CD14-positive monocyte (primary cell): ENCODE data around the gene CDRT4. TPM values are rescaled to one million over a fixed set of nuclear protein-coding genes. Genes with fewer than 3 reads are reported as not detected.

Source experiments
- DNase-seq, 3 donors: peaks; one replicate each; pipeline ENCODE4 v3.0.0-alpha.2; 2011 to 2022
- H2AFZ ChIP-seq: 2 replicates; pipeline ENCODE4 v1.6.0; 2012; ENCODE audit warnings: mild to moderate bottlenecking, low read depth, low read length, inconsistent platforms; ENCODE audit not compliant: insufficient read depth, poor library complexity, severe bottlenecking
- H3K27ac ChIP-seq, 2 donors: 1 replicate in 1 of 2; 2 replicates in 1 of 2; pipeline ENCODE4 v1.5.1; 2012 to 2013; ENCODE audit warnings: low read length in 2 of 2, control low read depth in 1 of 2, inconsistent platforms in 1 of 2, low read depth in 1 of 2, mild to moderate bottlenecking in 1 of 2
- H3K27me3 ChIP-seq, 2 donors: one replicate each; pipeline versions ENCODE4 v1.6.0 to v1.6.1; 2011 to 2013; ENCODE audit warnings: low read length in 2 of 2; ENCODE audit not compliant: control insufficient read depth in 2 of 2, insufficient read depth in 2 of 2
- H3K36me3 ChIP-seq, 2 donors: replicated peaks in 1 of 2; 1 replicate in 1 of 2; 2 replicates in 1 of 2; pipeline versions ENCODE4 v1.5.1 to v1.6.1; 2012 to 2013; ENCODE audit warnings: low read length in 2 of 2, control low read depth in 1 of 2, inconsistent platforms in 1 of 2, mild to moderate bottlenecking in 1 of 2; ENCODE audit not compliant: insufficient read depth in 2 of 2, control insufficient read depth in 1 of 2
- H3K4me1 ChIP-seq, 2 donors: 1 replicate in 1 of 2; 2 replicates in 1 of 2; pipeline versions ENCODE4 v1.5.1 to v1.6.1; 2012 to 2013; ENCODE audit warnings: low read length in 2 of 2, control low read depth in 1 of 2, inconsistent platforms in 1 of 2, mild to moderate bottlenecking in 1 of 2, moderate library complexity in 1 of 2; ENCODE audit not compliant: insufficient read depth in 2 of 2, control insufficient read depth in 1 of 2
- H3K4me2 ChIP-seq: replicated peaks from 2 replicates; pipeline ENCODE3; 2012; ENCODE audit warnings: low read length, moderate library complexity, mild to moderate bottlenecking; ENCODE audit not compliant: poor library complexity, severe bottlenecking; ENCODE audit errors: extremely low read depth
- H3K4me3 ChIP-seq, 3 experiments: fragments of 200-600 bp in 1 of 3; sonication (generic) in 1 of 3; replicated peaks in 1 of 3; 1 replicate in 2 of 3; 2 replicates in 1 of 3; pipeline ENCODE4 v1.5.1; 2011 to 2013; ENCODE audit warnings: low read length in 3 of 3, mild to moderate bottlenecking in 3 of 3, control low read depth in 2 of 3, low read depth in 2 of 3, inconsistent platforms in 1 of 3, moderate library complexity in 1 of 3
- H3K79me2 ChIP-seq: 2 replicates; pipeline ENCODE4 v1.6.0; 2012; ENCODE audit warnings: mild to moderate bottlenecking, control low read depth, inconsistent platforms, low read length, moderate library complexity; ENCODE audit not compliant: insufficient read depth
- H3K9ac ChIP-seq: 2 replicates; pipeline ENCODE4 v1.6.0; 2017; ENCODE audit warnings: low read length, mild to moderate bottlenecking; ENCODE audit not compliant: insufficient read depth, poor library complexity, severe bottlenecking
- H3K9me3 ChIP-seq, 2 donors: replicated peaks in 1 of 2; 1 replicate in 1 of 2; 2 replicates in 1 of 2; pipeline versions ENCODE4 v1.5.1 to v1.6.1; 2012 to 2013; ENCODE audit warnings: low read length in 2 of 2, control low read depth in 1 of 2; ENCODE audit not compliant: control insufficient read depth in 1 of 2, insufficient read depth in 1 of 2
- H4K20me1 ChIP-seq: 2 replicates; pipeline ENCODE4 v1.6.0; 2012; ENCODE audit warnings: mild to moderate bottlenecking, low read length, control low read depth, moderate library complexity; ENCODE audit not compliant: insufficient read depth
- H3K27ac Mint-ChIP-seq, 7 donors: one replicate each; pipeline ENCODE4 v1.8.0; 2020; ENCODE audit warnings: mild to moderate bottlenecking in 7 of 7, mixed read lengths in 7 of 7, moderate library complexity in 6 of 7, inconsistent platforms in 2 of 7
- H3K27me3 Mint-ChIP-seq, 3 donors: one replicate each; pipeline ENCODE4 v1.8.0; 2021 to 2022; ENCODE audit warnings: low read depth in 3 of 3, mild to moderate bottlenecking in 3 of 3, mixed read lengths in 3 of 3, moderate library complexity in 3 of 3, inconsistent platforms in 1 of 3
- H3K36me3 Mint-ChIP-seq, 2 donors: one replicate each; pipeline ENCODE4 v1.8.0; 2020; ENCODE audit warnings: mixed read lengths in 2 of 2, inconsistent platforms in 1 of 2, mild to moderate bottlenecking in 1 of 2
- H3K4me1 Mint-ChIP-seq: one replicate; pipeline ENCODE4 v1.8.0; 2020; ENCODE audit warnings: mild to moderate bottlenecking, mixed read lengths
- H3K4me3 Mint-ChIP-seq, 2 donors: one replicate each; pipeline ENCODE4 v1.8.0; 2020; ENCODE audit warnings: mild to moderate bottlenecking in 2 of 2, mixed read lengths in 2 of 2, moderate library complexity in 1 of 2
- H3K9me3 Mint-ChIP-seq, 7 donors: one replicate each; pipeline ENCODE4 v1.8.0; 2020 to 2022; ENCODE audit warnings: mixed read lengths in 7 of 7, mild to moderate bottlenecking in 6 of 7, moderate library complexity in 6 of 7, inconsistent platforms in 2 of 7
- WGBS: methylation state at CpG from one replicate; pipeline ENCODE4 v1.1.5; 2013; ENCODE audit warnings: missing lambda C conversion rate; ENCODE audit not compliant: insufficient coverage; 5-methylcytosine and 5-hydroxymethylcytosine counted together
- intact Hi-C, 2 donors: fragments of 100-400 bp; cut with micrococcal nuclease; formaldehyde crosslinking; loops; one replicate each; pipeline versions ENCODE4 v1.15.0 to v1.15.1; 2023
- polyA plus RNA-seq, 3 donors: library from polyadenylated mRNA; depleted of rRNA in 1 of 3; unstranded in 2 of 3; stranded (reverse) in 1 of 3; fragments of 300-500 nt in 2 of 3; fragments of >200 nt in 1 of 3; fragmentation: Illumina TruSeq in 2 of 3; gene quantifications; 1 replicate in 2 of 3; 2 replicates in 1 of 3; pipeline ENCODE4 v1.2.3, GENCODE V29; 2012 to 2021
- TF ChIP-seq, protein P1 (sequence below): fragments of 200-600 bp; IDR thresholded peaks from one replicate; pipeline ENCODE4 v1.8.0; 2022; ENCODE audit warnings: antibody characterized with exemption, mild to moderate bottlenecking

CDRT4 gene
- polyA plus RNA-seq, 3 donors: 0.34 to 0.71 TPM; not detected in 1

DNA sequence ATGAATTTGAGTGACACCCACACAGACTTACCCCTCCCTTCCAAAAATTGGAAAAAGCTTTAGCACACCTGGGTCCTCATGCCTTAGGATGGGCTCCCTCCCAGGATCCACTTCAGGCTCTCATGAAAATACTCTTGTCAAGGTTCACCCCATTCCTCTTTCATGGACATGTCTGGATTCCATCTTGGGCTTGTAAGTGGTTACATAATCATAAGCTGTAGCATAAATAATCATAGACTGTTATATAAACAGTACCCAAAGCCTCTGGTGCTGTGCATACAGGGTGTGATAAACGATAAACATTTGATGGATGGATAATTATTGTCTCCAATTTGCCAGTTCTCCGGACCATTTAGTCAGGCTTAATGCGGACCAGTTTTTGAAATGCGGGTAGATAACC is 72.3 kb downstream of the CDRT4 start:
- H3K4me3 Mint-ChIP-seq: no peak overlapping the region
- no peak overlapping the region for H3K4me3 ChIP-seq
- TF ChIP-seq, protein P1, sequence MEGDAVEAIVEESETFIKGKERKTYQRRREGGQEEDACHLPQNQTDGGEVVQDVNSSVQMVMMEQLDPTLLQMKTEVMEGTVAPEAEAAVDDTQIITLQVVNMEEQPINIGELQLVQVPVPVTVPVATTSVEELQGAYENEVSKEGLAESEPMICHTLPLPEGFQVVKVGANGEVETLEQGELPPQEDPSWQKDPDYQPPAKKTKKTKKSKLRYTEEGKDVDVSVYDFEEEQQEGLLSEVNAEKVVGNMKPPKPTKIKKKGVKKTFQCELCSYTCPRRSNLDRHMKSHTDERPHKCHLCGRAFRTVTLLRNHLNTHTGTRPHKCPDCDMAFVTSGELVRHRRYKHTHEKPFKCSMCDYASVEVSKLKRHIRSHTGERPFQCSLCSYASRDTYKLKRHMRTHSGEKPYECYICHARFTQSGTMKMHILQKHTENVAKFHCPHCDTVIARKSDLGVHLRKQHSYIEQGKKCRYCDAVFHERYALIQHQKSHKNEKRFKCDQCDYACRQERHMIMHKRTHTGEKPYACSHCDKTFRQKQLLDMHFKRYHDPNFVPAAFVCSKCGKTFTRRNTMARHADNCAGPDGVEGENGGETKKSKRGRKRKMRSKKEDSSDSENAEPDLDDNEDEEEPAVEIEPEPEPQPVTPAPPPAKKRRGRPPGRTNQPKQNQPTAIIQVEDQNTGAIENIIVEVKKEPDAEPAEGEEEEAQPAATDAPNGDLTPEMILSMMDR: no peak
- H3K27ac ChIP-seq: no peak overlapping the region
- no peaks in the 10 kb centered on the region for H3K9me3 ChIP-seq
- no peak for DNase-seq
- no peaks in the 10 kb centered on the region for H4K20me1 ChIP-seq
- no peaks in the 10 kb centered on the region for H3K36me3 ChIP-seq
- H3K4me2 ChIP-seq: no peak overlapping the region
- H3K79me2 ChIP-seq: no peaks in the 10 kb centered on the region
- no peaks in the 10 kb centered on the region for H3K36me3 Mint-ChIP-seq
- H3K4me1 ChIP-seq: no peaks in the 10 kb centered on the region
- H2AFZ ChIP-seq: no peak overlapping the region
- WGBS: 67% methylated on average over 3 of the region's 4 CpGs
- intact Hi-C loops: no loop called here
- H3K9me3 Mint-ChIP-seq: peaks cover 0 to 10% (median 4%) of the 10 kb centered on the region in 7 donors
- peaks cover 2 to 5% (median 2%) of the 10 kb centered on the region in 3 donors for H3K27me3 Mint-ChIP-seq
- peaks cover 10% of the 10 kb centered on the region for H3K4me1 Mint-ChIP-seq
- no peak overlapping the region for H3K27ac Mint-ChIP-seq
- H3K9ac ChIP-seq: no peak overlapping the region
- no peaks in the 10 kb centered on the region for H3K27me3 ChIP-seq

DNA sequence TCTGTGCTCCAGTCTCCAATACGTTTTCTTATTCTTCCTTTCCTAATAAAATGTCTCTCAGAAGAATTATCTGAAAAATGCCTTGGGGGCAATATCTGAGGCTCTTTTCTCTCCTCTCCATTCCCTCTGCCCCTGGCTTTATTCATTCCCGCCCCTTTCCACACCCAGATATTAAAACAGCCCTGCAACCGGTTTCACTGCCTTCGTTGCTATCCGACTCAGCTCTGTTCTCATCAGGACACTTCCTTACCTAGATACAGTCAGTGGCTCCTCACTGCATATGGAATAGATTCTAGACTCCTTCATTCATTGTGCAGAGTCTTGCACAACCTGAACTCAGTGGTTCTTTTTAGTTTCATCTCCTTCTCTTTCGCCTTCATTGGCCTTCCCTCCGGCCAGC is 74.0 kb downstream of the CDRT4 start:
- 98% methylated on average over 6 of the region's 7 CpGs for WGBS
- intact Hi-C loops: no loop called here
- no peak overlapping the region for H3K27ac Mint-ChIP-seq

More for the DNA sequence above, 74.0 kb downstream of the CDRT4 start:
- no peak overlapping the region for H3K9ac ChIP-seq
- H3K27me3 ChIP-seq: no peaks in the 10 kb centered on the region
- H3K4me2 ChIP-seq: no peak overlapping the region
- H3K4me3 ChIP-seq: no peak overlapping the region
- H3K36me3 Mint-ChIP-seq: no peaks in the 10 kb centered on the region
- peaks cover 0 to 10% (median 4%) of the 10 kb centered on the region in 7 donors for H3K9me3 Mint-ChIP-seq
- peaks cover 2 to 5% (median 2%) of the 10 kb centered on the region in 3 donors for H3K27me3 Mint-ChIP-seq
- no peak overlapping the region for H3K27ac ChIP-seq
- no peaks in the 10 kb centered on the region for H3K9me3 ChIP-seq
- H3K4me1 ChIP-seq: no peaks in the 10 kb centered on the region
- DNase-seq: no peak
- H3K4me1 Mint-ChIP-seq: peaks cover 5% of the 10 kb centered on the region
- H3K36me3 ChIP-seq: no peaks in the 10 kb centered on the region
- H3K79me2 ChIP-seq: no peaks in the 10 kb centered on the region
- H3K4me3 Mint-ChIP-seq: no peak overlapping the region
- H4K20me1 ChIP-seq: no peaks in the 10 kb centered on the region
- H2AFZ ChIP-seq: no peak overlapping the region
- TF ChIP-seq, protein P1: no peak
